Keratinocyte (primary cell): ENCODE measurements around the gene NBPF1. TPM values are rescaled to one million over a fixed set of nuclear protein-coding genes. Genes with fewer than 3 reads are reported as not detected.
"Not testable (repeated sequence)": the region's sequence is repeated elsewhere in the genome, so short reads cannot be mapped to it uniquely, and the experiment has no call there.

Source experiments
- DNase-seq: peaks from one replicate; pipeline ENCODE4 v3.0.0-alpha.2; 2011; ENCODE audit warnings: low read depth, missing footprints, low spot score
- FAIRE-seq: peaks from 2 replicates; lab custom pipeline; 2011; peaks lifted over from hg19 to GRCh38; lab: Jason Lieb, UNC
- H2AFZ ChIP-seq: 2 replicates; pipeline ENCODE4 v1.6.0; 2012; ENCODE audit warnings: low read length, control low read depth, inconsistent platforms; ENCODE audit not compliant: control insufficient read depth
- H3K27ac ChIP-seq: 2 replicates; pipeline ENCODE4 v1.5.1; 2011; ENCODE audit warnings: low read length; ENCODE audit not compliant: control insufficient read depth, insufficient read depth
- H3K27me3 ChIP-seq: 3 replicates; pipeline ENCODE4 v1.6.0; 2011; ENCODE audit warnings: low read length; ENCODE audit not compliant: control insufficient read depth, insufficient read depth; ENCODE audit errors: extremely low read depth
- H3K36me3 ChIP-seq, 2 experiments: 2 replicates in 1 of 2; 3 replicates in 1 of 2; pipeline ENCODE4 v1.5.1; 2011; ENCODE audit warnings: low read length in 2 of 2, mild to moderate bottlenecking in 1 of 2; ENCODE audit not compliant: control insufficient read depth in 2 of 2, insufficient read depth in 2 of 2; ENCODE audit errors: extremely low read depth in 1 of 2
- H3K4me1 ChIP-seq: 3 replicates; pipeline ENCODE4 v1.5.1; 2011; ENCODE audit warnings: low read length; ENCODE audit not compliant: control insufficient read depth, insufficient read depth; ENCODE audit errors: extremely low read depth
- H3K4me2 ChIP-seq: 3 replicates; pipeline ENCODE4 v1.6.0; 2011; ENCODE audit warnings: low read depth, low read length; ENCODE audit not compliant: control insufficient read depth, insufficient read depth; ENCODE audit errors: extremely low read depth
- H3K4me3 ChIP-seq, 3 experiments: fragments of 200-600 bp in 1 of 3; sonication (generic) in 1 of 3; 2 replicates in 2 of 3; 3 replicates in 1 of 3; pipeline ENCODE4 v1.5.1; 2011 to 2016; ENCODE audit warnings: low read length in 3 of 3, mild to moderate bottlenecking in 3 of 3, control low read depth in 2 of 3, inconsistent platforms in 1 of 3, low read depth in 1 of 3, mixed read lengths in 1 of 3, mixed run types in 1 of 3, moderate library complexity in 1 of 3; ENCODE audit not compliant: control insufficient read depth in 2 of 3, insufficient read depth in 2 of 3; ENCODE audit errors: extremely low read depth in 1 of 3
- H3K79me2 ChIP-seq: 2 replicates; pipeline ENCODE4 v1.6.0; 2012; ENCODE audit warnings: low read length; ENCODE audit not compliant: control insufficient read depth, insufficient read depth
- H3K9ac ChIP-seq: 3 replicates; pipeline ENCODE4 v1.6.0; 2011; ENCODE audit warnings: low read length; ENCODE audit not compliant: control insufficient read depth, insufficient read depth; ENCODE audit errors: extremely low read depth
- H3K9me1 ChIP-seq: 3 replicates; pipeline ENCODE4 v1.6.0; 2011; ENCODE audit warnings: low read length; ENCODE audit not compliant: control insufficient read depth, insufficient read depth; ENCODE audit errors: extremely low read depth
- H3K9me3 ChIP-seq: 2 replicates; pipeline ENCODE4 v1.5.1; 2012; ENCODE audit warnings: low read depth, low read length; ENCODE audit not compliant: control insufficient read depth
- H4K20me1 ChIP-seq: 3 replicates; pipeline ENCODE4 v1.6.0; 2011; ENCODE audit warnings: low read length; ENCODE audit not compliant: control insufficient read depth, insufficient read depth; ENCODE audit errors: extremely low read depth
- dilution Hi-C: fragments of 300-500 bp; cut with MboI; formaldehyde crosslinking; loops from one replicate; pipeline ENCODE4 v1.7.0; 2020; ENCODE audit warnings: low sequenced_read_pairs; ENCODE audit not compliant: extremely low pct_ligation_motif_present
- polyA plus RNA-seq, 5 experiments: library from polyadenylated mRNA; depleted of rRNA in 3 of 5; stranded (reverse) in 3 of 5; stranded (forward) in 1 of 5; unstranded in 1 of 5; fragments of >200 nt; gene quantifications; 1 replicate in 1 of 5; 2 replicates in 3 of 5; 3 replicates in 1 of 5; pipeline versions ENCODE4 v1.2.1 to v1.2.3, GENCODE V29; 2011 to 2012; ENCODE audit warnings: missing spikeins in 2 of 5, low read depth in 1 of 5, low replicate concordance in 1 of 5

Gene NBPF1
- polyA plus RNA-seq, 1 donor (not counting 4 experiments of a cell fraction or from before 2014, with no cell fraction given): 16.4 TPM

- H3K9me3 ChIP-seq, FAIRE-seq, H3K79me2 ChIP-seq, H3K4me1 ChIP-seq, DNase-seq, H3K4me2 ChIP-seq, H4K20me1 ChIP-seq, H2AFZ ChIP-seq, H3K27me3 ChIP-seq, H3K27ac ChIP-seq, H3K9me1 ChIP-seq, dilution Hi-C loops, H3K9ac ChIP-seq, H3K4me3 ChIP-seq: not testable (repeated sequence)
- peaks cover 24% of the 10 kb centered on the region in 2 experiments for H3K36me3 ChIP-seq
Measured at GRCh38 chr1:16603623-16604022, 9.7 kb downstream of the NBPF1 start.

- H3K27me3 ChIP-seq, H3K9ac ChIP-seq, H3K4me1 ChIP-seq, H3K27ac ChIP-seq, H3K9me3 ChIP-seq, H3K9me1 ChIP-seq, H4K20me1 ChIP-seq, H3K4me3 ChIP-seq, DNase-seq, H2AFZ ChIP-seq, H3K79me2 ChIP-seq, dilution Hi-C loops, H3K4me2 ChIP-seq: not testable (repeated sequence)
- peaks cover 12 to 14% of the 10 kb centered on the region in 2 experiments for H3K36me3 ChIP-seq
- FAIRE-seq: peak; percentile 56
Measured at GRCh38 chr1:16602336-16603011, 10.9 kb downstream of the NBPF1 start.

- H3K79me2 ChIP-seq, H3K36me3 ChIP-seq, H3K4me2 ChIP-seq, H3K4me1 ChIP-seq, H2AFZ ChIP-seq, H3K9me1 ChIP-seq, H3K9me3 ChIP-seq, dilution Hi-C loops, H3K4me3 ChIP-seq, H3K27ac ChIP-seq, DNase-seq, FAIRE-seq, H3K27me3 ChIP-seq, H4K20me1 ChIP-seq, H3K9ac ChIP-seq: not testable (repeated sequence)
Measured at GRCh38 chr1:16600855-16601786, 12.2 kb downstream of the NBPF1 start.

GRCh38 chr1:16599326-16599725 is 14.0 kb downstream of the NBPF1 start:
- H3K4me2 ChIP-seq, H3K9ac ChIP-seq, H2AFZ ChIP-seq, FAIRE-seq, DNase-seq, dilution Hi-C loops, H3K9me1 ChIP-seq, H3K79me2 ChIP-seq, H3K27me3 ChIP-seq, H3K4me1 ChIP-seq, H3K9me3 ChIP-seq, H4K20me1 ChIP-seq, H3K4me3 ChIP-seq, H3K27ac ChIP-seq, H3K36me3 ChIP-seq: not testable (repeated sequence)
